ENCODE measurements around the gene RASSF7.

Gene RASSF7

GRCh38 chr11:584287-584686 lies 23.5 kb downstream of the RASSF7 start:
- no peak overlapping the region for H3K4me3 ChIP-seq
- no peak for DNase-seq (ENCODE audit: low spot score)
- no peak overlapping the region for H3K27ac ChIP-seq
- TF ChIP-seq CTCF (IDR thresholded peaks at IDR 0.05) = no peak

GRCh38 chr11:586376-587316 lies 25.9 kb downstream of the RASSF7 start:
- no peak for TF ChIP-seq CTCF (IDR thresholded peaks at IDR 0.05)
- Histone ChIP-seq H3K27ac (no peak overlapping the region), H3K4me3 (no peak overlapping the region)
- no peak for DNase-seq (ENCODE audit: low spot score)

- no peak overlapping the region for H3K27ac ChIP-seq
- DNase-seq (ENCODE audit: low spot score) = no peak
- TF ChIP-seq CTCF (IDR thresholded peaks at IDR 0.05) = no peak
Measured at GRCh38 chr11:587546-587945, 26.8 kb downstream of the RASSF7 start.

GRCh38 chr11:587978-588380 lies 27.2 kb downstream of the RASSF7 start:
- Histone ChIP-seq H3K27ac (no peak overlapping the region), H3K4me3 (no peak overlapping the region)
- no peak for TF ChIP-seq CTCF (IDR thresholded peaks at IDR 0.05)
- DNase-seq (ENCODE audit: low spot score) = no peak

More at GRCh38 chr11:587546-587945, 26.8 kb downstream of the RASSF7 start:
- H3K4me3 ChIP-seq = no peak overlapping the region

- no peak for TF ChIP-seq CTCF (IDR thresholded peaks at IDR 0.05)
- H3K4me3 ChIP-seq = no peak overlapping the region
- H3K27ac ChIP-seq = no peak overlapping the region
- DNase-seq (ENCODE audit: low spot score) = no peak
Measured at GRCh38 chr11:589798-590197, 29.0 kb downstream of the RASSF7 start.

- no peak overlapping the region for H3K27ac ChIP-seq
- no peak for DNase-seq (ENCODE audit: low spot score)
- TF ChIP-seq CTCF (IDR thresholded peaks at IDR 0.05) = no peak
- no peak overlapping the region for H3K4me3 ChIP-seq
Measured at GRCh38 chr11:590997-591396, 30.2 kb downstream of the RASSF7 start.

GRCh38 chr11:592501-592900 lies 31.7 kb downstream of the RASSF7 start:
- Histone ChIP-seq H3K27ac (no peak overlapping the region), H3K4me3 (no peak overlapping the region)
- DNase-seq (ENCODE audit: low spot score) = no peak
- TF ChIP-seq CTCF (IDR thresholded peaks at IDR 0.05) = no peak
